22Rv1 (cell line): ENCODE results near the gene TDP1.

Source experiments
- ZFX ChIP-seq: fragments of 450-650 bp; IDR thresholded peaks from 2 replicates; pipeline ENCODE4 v1.6.1; 2017; ENCODE audit warnings: antibody characterized with exemption, borderline replicate concordance
- TF ChIP-seq, protein P1 (sequence below): fragments of 450-650 bp; IDR thresholded peaks from 2 replicates; pipeline ENCODE4 v1.5.1; 2017; ENCODE audit warnings: mild to moderate bottlenecking

DNA sequence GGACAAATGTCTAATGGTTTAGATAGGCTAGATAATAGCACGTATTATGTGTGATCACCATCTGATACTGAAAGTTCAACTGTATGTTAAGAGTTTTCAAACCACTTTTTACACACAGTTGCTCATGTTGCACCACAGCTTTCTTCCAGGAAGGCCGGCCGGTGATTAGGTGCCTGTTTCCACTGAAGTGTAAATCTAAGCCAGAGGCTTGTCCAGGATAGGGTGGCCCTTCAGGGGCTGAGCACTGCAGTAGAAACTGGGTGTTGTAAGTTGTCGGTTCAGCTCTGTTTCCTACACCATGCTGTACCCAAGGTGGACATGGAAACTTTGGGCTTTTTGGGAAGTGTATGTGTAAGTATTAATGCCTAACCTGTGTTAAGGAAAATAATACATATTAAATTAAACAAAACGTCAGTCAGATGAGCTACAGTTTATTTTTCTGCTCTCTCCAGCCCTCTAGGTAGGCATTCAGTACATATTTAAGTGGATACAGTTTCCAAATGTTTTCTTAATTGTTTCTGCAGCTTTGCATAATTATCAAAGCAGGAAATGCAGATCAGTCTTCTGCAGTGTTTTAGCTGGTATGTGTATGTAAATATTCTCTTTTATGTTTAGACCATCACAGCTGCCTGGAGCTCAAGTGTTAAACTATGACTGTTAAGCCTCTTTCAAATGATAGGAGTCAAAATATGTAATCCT, 30.9 kb downstream of the TDP1 start:
- TF ChIP-seq, protein P1, sequence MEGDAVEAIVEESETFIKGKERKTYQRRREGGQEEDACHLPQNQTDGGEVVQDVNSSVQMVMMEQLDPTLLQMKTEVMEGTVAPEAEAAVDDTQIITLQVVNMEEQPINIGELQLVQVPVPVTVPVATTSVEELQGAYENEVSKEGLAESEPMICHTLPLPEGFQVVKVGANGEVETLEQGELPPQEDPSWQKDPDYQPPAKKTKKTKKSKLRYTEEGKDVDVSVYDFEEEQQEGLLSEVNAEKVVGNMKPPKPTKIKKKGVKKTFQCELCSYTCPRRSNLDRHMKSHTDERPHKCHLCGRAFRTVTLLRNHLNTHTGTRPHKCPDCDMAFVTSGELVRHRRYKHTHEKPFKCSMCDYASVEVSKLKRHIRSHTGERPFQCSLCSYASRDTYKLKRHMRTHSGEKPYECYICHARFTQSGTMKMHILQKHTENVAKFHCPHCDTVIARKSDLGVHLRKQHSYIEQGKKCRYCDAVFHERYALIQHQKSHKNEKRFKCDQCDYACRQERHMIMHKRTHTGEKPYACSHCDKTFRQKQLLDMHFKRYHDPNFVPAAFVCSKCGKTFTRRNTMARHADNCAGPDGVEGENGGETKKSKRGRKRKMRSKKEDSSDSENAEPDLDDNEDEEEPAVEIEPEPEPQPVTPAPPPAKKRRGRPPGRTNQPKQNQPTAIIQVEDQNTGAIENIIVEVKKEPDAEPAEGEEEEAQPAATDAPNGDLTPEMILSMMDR: no peak
- no peak for TF ChIP-seq ZFX
